ENCODE data around the gene TAF1.

Gene TAF1

DNA sequence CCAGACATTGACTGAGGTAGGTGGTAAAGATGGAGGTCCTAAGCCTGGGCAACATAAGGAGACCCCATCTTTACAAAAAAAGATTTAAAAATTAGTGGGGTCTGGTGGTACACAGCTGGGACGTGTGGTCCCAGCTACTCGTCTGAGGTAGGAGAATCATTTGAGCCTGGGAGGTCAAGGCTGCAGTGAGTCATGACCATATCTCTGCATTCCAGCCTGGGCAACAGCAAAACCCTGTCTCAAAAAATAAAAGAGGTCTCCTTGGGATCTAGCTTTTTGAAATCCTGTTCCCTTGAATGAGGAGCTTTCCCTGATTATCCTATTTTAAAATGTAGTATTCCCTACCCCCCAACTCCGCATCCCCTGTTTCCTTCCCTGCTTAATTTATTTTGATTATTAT, 88.1 kb downstream of the TAF1 start:
- Histone ChIP-seq H3K27me3 (replicated peaks; ENCODE audit: control insufficient read depth, insufficient read depth, low read length, poor library complexity, severe bottlenecking) (no peaks in the 10 kb centered on the region), H3K36me3 (ENCODE audit: control insufficient read depth, insufficient read depth, low read length) (peaks cover 32% of the 10 kb centered on the region), H3K27ac (ENCODE audit: insufficient read depth, low read length, poor library complexity, severe bottlenecking) (no peak overlapping the region), H3K4me3 (ENCODE audit: insufficient read depth, low read depth, low read length, poor library complexity, severe bottlenecking) (no peak overlapping the region), H3K9me3 (ENCODE audit: control insufficient read depth, low read length) (no peaks in the 10 kb centered on the region), H3K4me1 (ENCODE audit: control insufficient read depth, insufficient read depth, low read length, poor library complexity, severe bottlenecking) (no peaks in the 10 kb centered on the region)
- no peak for DNase-seq

DNA sequence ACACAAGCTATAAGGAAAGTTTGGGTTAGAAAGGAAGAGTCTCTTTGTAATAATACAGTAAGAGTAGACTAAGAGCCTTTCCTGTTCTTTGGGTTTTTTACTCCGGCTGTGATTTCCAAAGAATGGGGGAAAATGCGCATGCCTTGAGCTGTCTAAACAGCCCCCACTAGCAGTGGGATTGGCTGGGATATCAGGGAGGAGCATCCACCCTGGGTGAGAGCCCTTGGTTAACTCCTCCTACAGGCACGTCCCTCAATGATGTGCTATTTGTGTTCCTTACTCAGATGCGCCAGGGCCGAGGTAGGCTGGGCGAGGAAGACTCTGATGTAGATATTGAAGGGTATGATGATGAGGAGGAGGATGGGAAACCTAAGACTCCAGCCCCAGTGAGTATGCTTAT, 92.7 kb downstream of the TAF1 start:
- Histone ChIP-seq H3K27ac (ENCODE audit: insufficient read depth, low read length, poor library complexity, severe bottlenecking) (no peak overlapping the region), H3K4me3 (ENCODE audit: insufficient read depth, low read depth, low read length, poor library complexity, severe bottlenecking) (no peak overlapping the region), H3K27me3 (replicated peaks; ENCODE audit: control insufficient read depth, insufficient read depth, low read length, poor library complexity, severe bottlenecking) (no peaks in the 10 kb centered on the region), H3K9me3 (ENCODE audit: control insufficient read depth, low read length) (no peaks in the 10 kb centered on the region), H3K4me1 (ENCODE audit: control insufficient read depth, insufficient read depth, low read length, poor library complexity, severe bottlenecking) (no peaks in the 10 kb centered on the region), H3K36me3 (ENCODE audit: control insufficient read depth, insufficient read depth, low read length) (peaks cover 57% of the 10 kb centered on the region)
- no peak for DNase-seq

DNA sequence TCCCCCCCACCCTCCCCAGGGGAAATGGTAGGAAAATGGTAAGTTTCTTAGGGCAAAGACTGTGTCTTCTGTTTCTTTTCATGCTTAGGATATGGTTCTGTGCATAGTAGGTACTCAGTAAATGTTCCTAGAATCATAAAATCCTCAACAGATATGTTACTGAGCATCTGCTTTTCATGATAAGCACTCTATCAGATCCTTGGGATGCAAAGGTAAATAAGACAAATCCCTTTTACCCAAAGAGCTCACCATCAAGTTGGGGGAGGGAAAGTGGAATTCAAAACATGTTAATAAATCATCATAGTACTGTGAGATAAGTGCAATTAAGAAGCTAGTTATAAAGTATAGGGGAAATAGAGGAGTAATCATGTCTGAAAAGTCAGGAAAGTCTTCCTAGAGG, 98.8 kb downstream of the TAF1 start:
- peaks cover 28% of the 10 kb centered on the region for H3K36me3 ChIP-seq (ENCODE audit: control insufficient read depth, insufficient read depth, low read length)
- no peak for DNase-seq
- H3K4me1 ChIP-seq (ENCODE audit: control insufficient read depth, insufficient read depth, low read length, poor library complexity, severe bottlenecking) = no peaks in the 10 kb centered on the region
- H3K27me3 ChIP-seq (replicated peaks; ENCODE audit: control insufficient read depth, insufficient read depth, low read length, poor library complexity, severe bottlenecking) = no peaks in the 10 kb centered on the region
- no peaks in the 10 kb centered on the region for H3K9me3 ChIP-seq (ENCODE audit: control insufficient read depth, low read length)
- H3K27ac ChIP-seq (ENCODE audit: insufficient read depth, low read length, poor library complexity, severe bottlenecking) = no peak overlapping the region
- H3K4me3 ChIP-seq (ENCODE audit: insufficient read depth, low read depth, low read length, poor library complexity, severe bottlenecking) = no peak overlapping the region

DNA sequence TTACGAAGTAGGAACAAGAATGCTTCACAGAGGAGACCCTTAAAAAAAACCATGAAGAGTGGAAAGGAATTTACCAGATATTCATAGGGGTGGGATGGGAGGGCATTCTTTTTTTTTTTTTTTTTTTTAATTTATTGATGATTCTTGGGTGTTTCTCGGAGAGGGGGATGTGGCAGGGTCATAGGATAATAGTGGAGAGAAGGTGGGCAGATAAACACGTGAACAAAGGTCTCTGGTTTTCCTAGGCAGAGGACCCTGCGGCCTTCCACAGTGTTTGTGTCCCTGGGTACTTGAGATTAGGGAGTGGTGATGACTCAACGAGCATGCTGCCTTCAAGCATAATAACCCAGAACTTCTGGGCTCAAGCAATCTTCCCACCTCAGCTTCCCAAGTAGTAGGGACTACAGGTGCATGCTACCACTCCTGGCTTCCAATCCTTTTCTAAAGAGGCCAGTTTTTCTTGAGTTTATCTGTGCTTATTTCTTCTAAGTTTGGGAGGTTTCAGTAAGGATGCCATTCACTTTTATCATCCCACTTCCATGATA, 100.9 kb downstream of the TAF1 start:
- Histone ChIP-seq H3K27me3 (replicated peaks; ENCODE audit: control insufficient read depth, insufficient read depth, low read length, poor library complexity, severe bottlenecking) (no peaks in the 10 kb centered on the region), H3K36me3 (ENCODE audit: control insufficient read depth, insufficient read depth, low read length) (peaks cover 9% of the 10 kb centered on the region), H3K9me3 (ENCODE audit: control insufficient read depth, low read length) (no peaks in the 10 kb centered on the region), H3K27ac (ENCODE audit: insufficient read depth, low read length, poor library complexity, severe bottlenecking) (no peak overlapping the region), H3K4me3 (ENCODE audit: insufficient read depth, low read depth, low read length, poor library complexity, severe bottlenecking) (no peak overlapping the region), H3K4me1 (ENCODE audit: control insufficient read depth, insufficient read depth, low read length, poor library complexity, severe bottlenecking) (no peaks in the 10 kb centered on the region)
- DNase-seq = no peak

DNA sequence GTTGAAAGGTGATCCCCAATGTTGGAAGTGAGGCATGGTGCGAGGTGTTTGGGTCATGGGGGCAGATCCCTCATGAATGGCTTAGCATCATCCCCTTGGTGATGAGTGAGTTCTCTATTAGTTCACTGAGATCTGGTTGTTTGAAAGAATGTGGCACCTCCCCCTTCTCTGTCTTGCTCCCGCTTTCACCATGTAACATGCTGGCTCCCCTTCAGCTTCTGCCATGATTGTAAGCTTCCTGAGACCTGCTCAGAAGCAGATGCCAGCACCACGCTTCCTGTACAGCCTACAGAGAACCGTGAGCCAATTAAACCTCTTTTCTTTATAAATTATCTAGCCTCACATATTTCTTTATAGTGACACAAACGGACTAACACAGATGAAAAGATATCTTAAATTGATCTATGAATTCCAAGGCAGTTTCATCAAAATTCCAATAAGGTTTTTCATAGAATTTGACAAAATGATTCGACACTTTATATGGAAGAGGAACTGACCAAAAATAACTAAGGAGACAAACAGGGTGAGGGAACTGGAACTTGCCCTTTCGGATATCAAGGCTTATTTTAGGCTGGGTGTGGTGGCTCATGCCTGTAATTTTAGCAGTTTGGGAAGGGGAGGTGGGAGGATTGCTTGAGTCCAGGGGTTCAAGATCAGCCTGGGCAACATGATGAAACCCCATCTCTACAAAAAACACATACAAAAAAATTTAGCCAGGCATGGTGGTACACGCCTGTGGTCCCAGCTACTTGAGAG, 109.8 kb downstream of the TAF1 start:
- H3K27ac ChIP-seq (ENCODE audit: insufficient read depth, low read length, poor library complexity, severe bottlenecking) = no peak overlapping the region
- no peaks in the 10 kb centered on the region for H3K4me1 ChIP-seq (ENCODE audit: control insufficient read depth, insufficient read depth, low read length, poor library complexity, severe bottlenecking)
- H3K4me3 ChIP-seq (ENCODE audit: insufficient read depth, low read depth, low read length, poor library complexity, severe bottlenecking) = no peak overlapping the region
- H3K36me3 ChIP-seq (ENCODE audit: control insufficient read depth, insufficient read depth, low read length) = no peaks in the 10 kb centered on the region
- no peaks in the 10 kb centered on the region for H3K27me3 ChIP-seq (replicated peaks; ENCODE audit: control insufficient read depth, insufficient read depth, low read length, poor library complexity, severe bottlenecking)
- DNase-seq = no peak
- no peaks in the 10 kb centered on the region for H3K9me3 ChIP-seq (ENCODE audit: control insufficient read depth, low read length)

DNA sequence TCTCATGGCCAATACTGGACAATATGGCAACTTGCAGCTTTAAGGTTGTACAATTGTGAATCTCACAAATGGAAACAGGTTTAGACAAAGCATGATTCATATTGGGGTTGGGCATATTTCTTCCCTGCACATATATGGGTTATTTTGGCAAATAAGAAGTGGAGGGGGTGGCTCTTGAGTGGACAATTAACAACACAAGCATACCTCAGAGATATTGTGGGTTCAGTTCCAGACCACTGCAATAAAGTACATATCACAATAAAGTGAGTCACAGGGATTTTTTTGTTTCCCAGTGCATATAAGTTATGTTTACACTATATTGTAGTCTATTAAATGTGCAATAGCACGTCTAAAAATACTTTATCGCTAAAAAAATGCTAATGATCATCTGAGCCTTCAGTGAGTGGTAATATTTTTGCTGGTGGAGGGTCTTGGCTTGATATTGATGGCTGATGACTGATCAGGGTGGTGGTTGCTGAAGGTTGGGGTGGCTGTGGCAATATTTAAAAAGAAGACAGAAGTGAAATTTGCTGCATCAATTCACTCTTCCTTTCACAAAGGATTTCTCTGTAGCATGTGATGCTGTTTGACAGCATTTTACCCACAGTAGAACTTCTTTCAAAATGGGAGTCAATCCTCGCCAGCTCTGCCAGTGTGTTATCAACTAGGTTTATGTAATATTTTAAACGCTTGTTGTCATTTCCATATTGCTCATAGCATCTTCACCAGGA, 116.2 kb downstream of the TAF1 start:
- no peak overlapping the region for H3K4me3 ChIP-seq (ENCODE audit: insufficient read depth, low read depth, low read length, poor library complexity, severe bottlenecking)
- no peaks in the 10 kb centered on the region for H3K9me3 ChIP-seq (ENCODE audit: control insufficient read depth, low read length)
- H3K4me1 ChIP-seq (ENCODE audit: control insufficient read depth, insufficient read depth, low read length, poor library complexity, severe bottlenecking) = no peaks in the 10 kb centered on the region
- H3K27me3 ChIP-seq (replicated peaks; ENCODE audit: control insufficient read depth, insufficient read depth, low read length, poor library complexity, severe bottlenecking) = no peaks in the 10 kb centered on the region
- H3K36me3 ChIP-seq (ENCODE audit: control insufficient read depth, insufficient read depth, low read length) = no peaks in the 10 kb centered on the region
- no peak for DNase-seq
- no peak overlapping the region for H3K27ac ChIP-seq (ENCODE audit: insufficient read depth, low read length, poor library complexity, severe bottlenecking)

DNA sequence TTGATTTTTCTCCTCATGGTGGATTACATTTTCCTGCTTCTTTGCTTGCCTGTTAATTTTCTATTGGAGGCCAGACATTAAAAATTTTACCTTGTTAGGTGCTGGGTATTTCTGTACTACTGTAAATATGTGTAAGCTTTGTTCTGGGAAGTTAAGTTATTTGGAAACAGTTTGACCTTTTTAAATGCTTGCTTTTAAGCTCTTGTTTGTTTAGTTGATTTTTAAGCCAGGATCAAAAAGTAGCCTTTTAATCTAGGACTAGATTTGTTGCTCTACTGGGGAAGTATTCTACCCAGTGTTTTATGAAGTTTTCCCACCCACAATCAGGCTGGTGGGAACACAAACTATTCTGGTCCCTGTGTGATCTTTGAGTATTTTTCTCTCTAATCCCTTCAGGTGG, 121.7 kb downstream of the TAF1 start:
- H3K27ac ChIP-seq (ENCODE audit: insufficient read depth, low read length, poor library complexity, severe bottlenecking) = no peak overlapping the region
- no peaks in the 10 kb centered on the region for H3K4me1 ChIP-seq (ENCODE audit: control insufficient read depth, insufficient read depth, low read length, poor library complexity, severe bottlenecking)
- DNase-seq = no peak
- H3K27me3 ChIP-seq (replicated peaks; ENCODE audit: control insufficient read depth, insufficient read depth, low read length, poor library complexity, severe bottlenecking) = no peaks in the 10 kb centered on the region
- no peak overlapping the region for H3K4me3 ChIP-seq (ENCODE audit: insufficient read depth, low read depth, low read length, poor library complexity, severe bottlenecking)
- H3K9me3 ChIP-seq (ENCODE audit: control insufficient read depth, low read length) = no peaks in the 10 kb centered on the region
- H3K36me3 ChIP-seq (ENCODE audit: control insufficient read depth, insufficient read depth, low read length) = no peaks in the 10 kb centered on the region

DNA sequence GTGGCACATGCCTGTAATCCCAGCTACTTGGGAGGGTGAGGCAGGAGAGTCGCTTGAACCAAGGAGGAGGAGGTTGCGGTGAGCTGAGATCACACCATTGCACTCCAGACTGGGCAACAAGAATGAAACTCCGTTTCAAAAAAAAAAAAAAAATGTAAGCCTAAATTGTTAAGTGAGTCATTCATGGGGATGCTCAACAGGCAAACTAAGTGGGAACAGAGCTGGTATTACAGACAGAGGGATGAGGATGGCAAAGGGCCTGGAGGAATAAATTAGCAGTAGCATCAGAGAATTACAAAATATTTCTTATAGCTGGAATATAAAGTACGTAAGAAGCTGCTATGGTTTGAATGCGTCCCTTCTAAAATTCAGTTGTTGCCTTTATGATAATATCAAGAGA, 123.4 kb downstream of the TAF1 start:
- no peak for DNase-seq
- Histone ChIP-seq H3K4me1 (ENCODE audit: control insufficient read depth, insufficient read depth, low read length, poor library complexity, severe bottlenecking) (no peaks in the 10 kb centered on the region), H3K27me3 (replicated peaks; ENCODE audit: control insufficient read depth, insufficient read depth, low read length, poor library complexity, severe bottlenecking) (no peaks in the 10 kb centered on the region), H3K4me3 (ENCODE audit: insufficient read depth, low read depth, low read length, poor library complexity, severe bottlenecking) (no peak overlapping the region), H3K36me3 (ENCODE audit: control insufficient read depth, insufficient read depth, low read length) (no peaks in the 10 kb centered on the region), H3K27ac (ENCODE audit: insufficient read depth, low read length, poor library complexity, severe bottlenecking) (no peak overlapping the region), H3K9me3 (ENCODE audit: control insufficient read depth, low read length) (no peaks in the 10 kb centered on the region)

DNA sequence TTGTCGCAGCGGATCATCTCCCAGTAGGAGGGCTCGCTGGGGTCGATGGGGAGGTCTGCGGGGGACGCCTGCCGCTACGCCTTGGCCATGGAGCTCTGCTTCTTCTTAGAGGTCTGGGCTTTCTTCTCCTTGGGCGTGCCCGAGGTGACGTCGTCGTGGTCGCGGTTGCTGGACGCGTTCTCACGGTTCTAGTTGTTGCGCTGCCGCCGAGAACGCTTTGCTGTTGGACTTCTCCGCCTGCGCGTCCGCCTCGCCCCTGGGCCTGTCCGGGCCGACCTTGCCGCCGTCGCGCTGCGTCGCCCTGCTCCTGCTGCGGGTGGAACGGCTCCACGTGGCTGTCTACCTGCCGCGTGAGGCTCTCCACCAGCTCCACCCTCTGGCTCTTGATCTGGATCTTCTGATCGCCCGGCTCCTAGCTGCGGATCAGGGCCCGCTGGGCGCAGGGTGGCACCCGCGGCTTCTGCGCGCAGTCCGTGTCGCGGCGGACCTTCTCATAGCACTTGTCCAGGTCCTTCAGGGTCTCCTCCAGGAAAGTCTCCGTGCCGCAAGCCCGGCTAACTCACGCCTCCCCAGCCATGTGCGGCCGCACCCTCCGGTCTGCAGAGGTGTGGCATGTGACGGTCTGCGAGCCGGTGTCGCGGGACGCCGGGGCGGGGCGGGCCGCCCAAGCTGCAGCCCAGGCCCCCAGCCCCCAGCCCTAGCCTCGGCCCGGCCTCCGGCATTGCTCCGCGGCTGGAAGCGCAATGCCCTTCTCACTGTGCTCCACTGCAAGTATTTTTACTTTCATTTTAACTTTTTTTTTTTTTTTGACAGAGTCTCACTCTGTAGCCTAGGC, 126.3 kb downstream of the TAF1 start:
- Histone ChIP-seq H3K27ac (ENCODE audit: insufficient read depth, low read length, poor library complexity, severe bottlenecking) (peak overlapping the region; percentile 42), H3K4me3 (ENCODE audit: insufficient read depth, low read depth, low read length, poor library complexity, severe bottlenecking) (peak overlapping the region; percentile 68), H3K27me3 (replicated peaks; ENCODE audit: control insufficient read depth, insufficient read depth, low read length, poor library complexity, severe bottlenecking) (no peaks in the 10 kb centered on the region), H3K9me3 (ENCODE audit: control insufficient read depth, low read length) (no peaks in the 10 kb centered on the region), H3K36me3 (ENCODE audit: control insufficient read depth, insufficient read depth, low read length) (no peaks in the 10 kb centered on the region), H3K4me1 (ENCODE audit: control insufficient read depth, insufficient read depth, low read length, poor library complexity, severe bottlenecking) (no peaks in the 10 kb centered on the region)
- peak; percentile 1 to 16 (median 8) for DNase-seq
